GM12864 (cell line): ENCODE data around the gene FURIN.

Experiments used
- DNase-seq: peaks from one replicate; pipeline ENCODE4 v3.0.0-alpha.2; 2011; ENCODE audit warnings: low read depth
- H3K4me3 ChIP-seq: 2 replicates; pipeline ENCODE4 v1.5.1; 2011; ENCODE audit warnings: mild to moderate bottlenecking, low read depth, low read length, control low read depth
- CTCF ChIP-seq: IDR thresholded peaks from 2 replicates; pipeline ENCODE4 v1.5.1; 2011; ENCODE audit warnings: low read depth, mild to moderate bottlenecking, moderate library complexity, low read length, control low read depth, inconsistent platforms; ENCODE audit errors: missing control alignments

The FURIN gene

GRCh38 chr15:90913398-90913944 lies 45.1 kb downstream of the FURIN start:
- DNase-seq: no peak
- H3K4me3 ChIP-seq: no peak overlapping the region
- no peak for TF ChIP-seq CTCF

GRCh38 chr15:90914305-90915080 lies 46.1 kb downstream of the FURIN start:
- no peak for DNase-seq

GRCh38 chr15:90915216-90915807 lies 46.9 kb downstream of the FURIN start:
- no peak overlapping the region for H3K4me3 ChIP-seq
- TF ChIP-seq CTCF: no peak
- DNase-seq: no peak

More at GRCh38 chr15:90914305-90915080, 46.1 kb downstream of the FURIN start:
- TF ChIP-seq CTCF: no peak
- no peak overlapping the region for H3K4me3 ChIP-seq

GRCh38 chr15:90915808-90916440 lies 47.5 kb downstream of the FURIN start:
- no peak for TF ChIP-seq CTCF
- H3K4me3 ChIP-seq: no peak overlapping the region
- DNase-seq: no peak

- DNase-seq: no peak
- H3K4me3 ChIP-seq: no peak overlapping the region
- TF ChIP-seq CTCF: no peak
Measured at GRCh38 chr15:90916461-90916860, 48.1 kb downstream of the FURIN start.

GRCh38 chr15:90917569-90917968 lies 49.2 kb downstream of the FURIN start:
- DNase-seq: no peak
- H3K4me3 ChIP-seq: no peak overlapping the region
- no peak for TF ChIP-seq CTCF
